ENCODE results near the gene PKHD1.

PKHD1 gene

GRCh38 chr6:51765230-51765629 is 322.2 kb downstream of the PKHD1 start:
- no peak overlapping the region for H3K4me3 ChIP-seq (ENCODE audit: extremely low read depth, insufficient read depth, low read length, poor library complexity, severe bottlenecking)
- 100% methylated on average over 1 of the region's 1 CpG for WGBS, 2 experiments (ENCODE audit: insufficient coverage in 2 of 2)
- H3K9me3 ChIP-seq (ENCODE audit: control insufficient read depth, low read length), result no peaks in the 10 kb centered on the region

GRCh38 chr6:51753635-51754034 is 333.8 kb downstream of the PKHD1 start:
- 39 to 40% methylated on average over 3 to 5 of the region's 6 CpGs for WGBS, 2 experiments (ENCODE audit: insufficient coverage in 2 of 2)
- Histone ChIP-seq H3K4me1 (ENCODE audit: control insufficient read depth, insufficient read depth, low read length, poor library complexity, severe bottlenecking) (no peaks in the 10 kb centered on the region), H3K36me3 (ENCODE audit: control insufficient read depth, insufficient read depth, low read length) (no peaks in the 10 kb centered on the region), H3K9me3 (ENCODE audit: control insufficient read depth, low read length) (no peaks in the 10 kb centered on the region), H3K4me3 (ENCODE audit: extremely low read depth, insufficient read depth, low read length, poor library complexity, severe bottlenecking) (no peak overlapping the region), H3K27ac (ENCODE audit: low read depth, low read length, severe bottlenecking) (no peak overlapping the region)

More at GRCh38 chr6:51765230-51765629, 322.2 kb downstream of the PKHD1 start:
- Histone ChIP-seq H3K27ac (ENCODE audit: low read depth, low read length, severe bottlenecking) (no peak overlapping the region), H3K36me3 (ENCODE audit: control insufficient read depth, insufficient read depth, low read length) (no peaks in the 10 kb centered on the region), H3K4me1 (ENCODE audit: control insufficient read depth, insufficient read depth, low read length, poor library complexity, severe bottlenecking) (no peaks in the 10 kb centered on the region)

GRCh38 chr6:51743999-51744398 is 343.4 kb downstream of the PKHD1 start:
- no peaks in the 10 kb centered on the region for H3K4me1 ChIP-seq (ENCODE audit: control insufficient read depth, insufficient read depth, low read length, poor library complexity, severe bottlenecking)
- no peaks in the 10 kb centered on the region for H3K36me3 ChIP-seq (ENCODE audit: control insufficient read depth, insufficient read depth, low read length)
- H3K9me3 ChIP-seq (ENCODE audit: control insufficient read depth, low read length), result no peaks in the 10 kb centered on the region
- 89 to 100% methylated on average over 2 of the region's 2 CpGs for WGBS, 2 experiments (ENCODE audit: insufficient coverage in 2 of 2)
- no peak overlapping the region for H3K27ac ChIP-seq (ENCODE audit: low read depth, low read length, severe bottlenecking)
- H3K4me3 ChIP-seq (ENCODE audit: extremely low read depth, insufficient read depth, low read length, poor library complexity, severe bottlenecking), result no peak overlapping the region

GRCh38 chr6:51740658-51741057 is 346.8 kb downstream of the PKHD1 start:
- H3K4me3 ChIP-seq (ENCODE audit: extremely low read depth, insufficient read depth, low read length, poor library complexity, severe bottlenecking), result no peak overlapping the region
- WGBS, 2 experiments (ENCODE audit: insufficient coverage in 2 of 2), result 100% methylated on average over 1 of the region's 2 CpGs

GRCh38 chr6:51738614-51739013 is 348.8 kb downstream of the PKHD1 start:
- Histone ChIP-seq H3K4me3 (ENCODE audit: extremely low read depth, insufficient read depth, low read length, poor library complexity, severe bottlenecking) (no peak overlapping the region), H3K27ac (ENCODE audit: low read depth, low read length, severe bottlenecking) (no peak overlapping the region), H3K9me3 (ENCODE audit: control insufficient read depth, low read length) (no peaks in the 10 kb centered on the region), H3K36me3 (ENCODE audit: control insufficient read depth, insufficient read depth, low read length) (no peaks in the 10 kb centered on the region), H3K4me1 (ENCODE audit: control insufficient read depth, insufficient read depth, low read length, poor library complexity, severe bottlenecking) (no peaks in the 10 kb centered on the region)
- 80% methylated on average over 1 of the region's 1 CpG; no CpG with 5 or more reads in 1 of the 2 experiments for WGBS, 2 experiments (ENCODE audit: insufficient coverage in 2 of 2)

More at GRCh38 chr6:51740658-51741057, 346.8 kb downstream of the PKHD1 start:
- Histone ChIP-seq H3K27ac (ENCODE audit: low read depth, low read length, severe bottlenecking) (no peak overlapping the region), H3K9me3 (ENCODE audit: control insufficient read depth, low read length) (no peaks in the 10 kb centered on the region), H3K36me3 (ENCODE audit: control insufficient read depth, insufficient read depth, low read length) (no peaks in the 10 kb centered on the region), H3K4me1 (ENCODE audit: control insufficient read depth, insufficient read depth, low read length, poor library complexity, severe bottlenecking) (no peaks in the 10 kb centered on the region)

GRCh38 chr6:51737580-51738360 is 349.6 kb downstream of the PKHD1 start:
- H3K27ac ChIP-seq (ENCODE audit: low read depth, low read length, severe bottlenecking), result no peak overlapping the region

GRCh38 chr6:51725155-51725554 is 362.3 kb downstream of the PKHD1 start:
- Histone ChIP-seq H3K4me1 (ENCODE audit: control insufficient read depth, insufficient read depth, low read length, poor library complexity, severe bottlenecking) (no peaks in the 10 kb centered on the region), H3K36me3 (ENCODE audit: control insufficient read depth, insufficient read depth, low read length) (no peaks in the 10 kb centered on the region), H3K27ac (ENCODE audit: low read depth, low read length, severe bottlenecking) (no peak overlapping the region), H3K9me3 (ENCODE audit: control insufficient read depth, low read length) (no peaks in the 10 kb centered on the region), H3K4me3 (ENCODE audit: extremely low read depth, insufficient read depth, low read length, poor library complexity, severe bottlenecking) (no peak overlapping the region)
- WGBS, 2 experiments (ENCODE audit: insufficient coverage in 2 of 2), result 83 to 89% methylated on average over 2 of the region's 2 CpGs

More at GRCh38 chr6:51737580-51738360, 349.6 kb downstream of the PKHD1 start:
- WGBS, 2 experiments (ENCODE audit: insufficient coverage in 2 of 2), result 77 to 100% methylated on average over 2 to 3 of the region's 6 CpGs
- no peaks in the 10 kb centered on the region for H3K9me3 ChIP-seq (ENCODE audit: control insufficient read depth, low read length)
- H3K4me1 ChIP-seq (ENCODE audit: control insufficient read depth, insufficient read depth, low read length, poor library complexity, severe bottlenecking), result no peaks in the 10 kb centered on the region
- no peaks in the 10 kb centered on the region for H3K36me3 ChIP-seq (ENCODE audit: control insufficient read depth, insufficient read depth, low read length)
- H3K4me3 ChIP-seq (ENCODE audit: extremely low read depth, insufficient read depth, low read length, poor library complexity, severe bottlenecking), result no peak overlapping the region

GRCh38 chr6:51720327-51720726 is 367.1 kb downstream of the PKHD1 start:
- Histone ChIP-seq H3K4me3 (ENCODE audit: extremely low read depth, insufficient read depth, low read length, poor library complexity, severe bottlenecking) (no peak overlapping the region), H3K36me3 (ENCODE audit: control insufficient read depth, insufficient read depth, low read length) (no peaks in the 10 kb centered on the region)

GRCh38 chr6:51719297-51719696 is 368.1 kb downstream of the PKHD1 start:
- no CpG with 5 or more reads among the region's 1 CpG for WGBS, 2 experiments (ENCODE audit: insufficient coverage in 2 of 2)
- H3K4me3 ChIP-seq (ENCODE audit: extremely low read depth, insufficient read depth, low read length, poor library complexity, severe bottlenecking), result no peak overlapping the region
- H3K36me3 ChIP-seq (ENCODE audit: control insufficient read depth, insufficient read depth, low read length), result no peaks in the 10 kb centered on the region
- H3K4me1 ChIP-seq (ENCODE audit: control insufficient read depth, insufficient read depth, low read length, poor library complexity, severe bottlenecking), result no peaks in the 10 kb centered on the region
- H3K9me3 ChIP-seq (ENCODE audit: control insufficient read depth, low read length), result no peaks in the 10 kb centered on the region
- H3K27ac ChIP-seq (ENCODE audit: low read depth, low read length, severe bottlenecking), result no peak overlapping the region

More at GRCh38 chr6:51720327-51720726, 367.1 kb downstream of the PKHD1 start:
- WGBS, 2 experiments (ENCODE audit: insufficient coverage in 2 of 2), result 83 to 100% methylated on average over 2 to 3 of the region's 3 CpGs
- Histone ChIP-seq H3K4me1 (ENCODE audit: control insufficient read depth, insufficient read depth, low read length, poor library complexity, severe bottlenecking) (no peaks in the 10 kb centered on the region), H3K9me3 (ENCODE audit: control insufficient read depth, low read length) (no peaks in the 10 kb centered on the region), H3K27ac (ENCODE audit: low read depth, low read length, severe bottlenecking) (no peak overlapping the region)

GRCh38 chr6:51718533-51718932 is 368.9 kb downstream of the PKHD1 start:
- H3K4me3 ChIP-seq (ENCODE audit: extremely low read depth, insufficient read depth, low read length, poor library complexity, severe bottlenecking), result no peak overlapping the region
- no CpG with 5 or more reads among the region's 1 CpG for WGBS, 2 experiments (ENCODE audit: insufficient coverage in 2 of 2)
- H3K36me3 ChIP-seq (ENCODE audit: control insufficient read depth, insufficient read depth, low read length), result no peaks in the 10 kb centered on the region
- H3K9me3 ChIP-seq (ENCODE audit: control insufficient read depth, low read length), result no peaks in the 10 kb centered on the region
- H3K4me1 ChIP-seq (ENCODE audit: control insufficient read depth, insufficient read depth, low read length, poor library complexity, severe bottlenecking), result no peaks in the 10 kb centered on the region
- H3K27ac ChIP-seq (ENCODE audit: low read depth, low read length, severe bottlenecking), result no peak overlapping the region

- 86 to 100% methylated on average over 1 of the region's 1 CpG for WGBS, 2 experiments (ENCODE audit: insufficient coverage in 2 of 2)
- H3K9me3 ChIP-seq (ENCODE audit: control insufficient read depth, low read length), result no peaks in the 10 kb centered on the region
- no peaks in the 10 kb centered on the region for H3K4me1 ChIP-seq (ENCODE audit: control insufficient read depth, insufficient read depth, low read length, poor library complexity, severe bottlenecking)
- H3K4me3 ChIP-seq (ENCODE audit: extremely low read depth, insufficient read depth, low read length, poor library complexity, severe bottlenecking), result no peak overlapping the region
- no peak overlapping the region for H3K27ac ChIP-seq (ENCODE audit: low read depth, low read length, severe bottlenecking)
- no peaks in the 10 kb centered on the region for H3K36me3 ChIP-seq (ENCODE audit: control insufficient read depth, insufficient read depth, low read length)
These were observed 369.9 kb downstream of the PKHD1 start for GRCh38 chr6:51717477-51717876.
